Loucy (cell line): ENCODE results near the gene PLA2G4E.

ENCODE experiments used
- H2AFZ ChIP-seq: fragments of 200-600 bp; sonication (generic); 2 replicates; pipeline ENCODE4 v1.6.0; 2016; ENCODE audit warnings: antibody characterized with exemption, mild to moderate bottlenecking, low read length, moderate library complexity
- H3F3A ChIP-seq: fragments of 200-600 bp; 2 replicates; pipeline ENCODE4 v1.6.0; 2016; ENCODE audit warnings: antibody characterized with exemption, low read depth, mild to moderate bottlenecking
- H3K27me3 ChIP-seq: fragments of 200-600 bp; sonication (generic); 2 replicates; pipeline ENCODE4 v1.6.1; 2014; ENCODE audit warnings: low read length, mild to moderate bottlenecking; ENCODE audit not compliant: insufficient read depth, poor library complexity, severe bottlenecking
- H3K36me3 ChIP-seq: fragments of 200-600 bp; sonication (generic); 2 replicates; pipeline ENCODE4 v1.6.1; 2016; ENCODE audit warnings: low read length; ENCODE audit not compliant: insufficient read depth
- H3K4me1 ChIP-seq: fragments of 200-600 bp; sonication (generic); 2 replicates; pipeline ENCODE4 v1.5.1; 2014; ENCODE audit warnings: low read length, mild to moderate bottlenecking; ENCODE audit not compliant: insufficient read depth, poor library complexity, severe bottlenecking
- H3K4me2 ChIP-seq: fragments of 200-600 bp; sonication (generic); 2 replicates; pipeline ENCODE4 v1.6.0; 2014; ENCODE audit warnings: antibody characterized with exemption, low read length, low read depth, mild to moderate bottlenecking; ENCODE audit not compliant: poor library complexity, severe bottlenecking
- H3K4me3 ChIP-seq: fragments of 200-600 bp; sonication (generic); 2 replicates; pipeline ENCODE4 v1.5.1; 2014; ENCODE audit warnings: low read length, mild to moderate bottlenecking, mixed read lengths; ENCODE audit not compliant: poor library complexity, severe bottlenecking
- H3K79me2 ChIP-seq: fragments of 200-600 bp; sonication (generic); 2 replicates; pipeline ENCODE4 v1.6.1; 2014; ENCODE audit warnings: low read length; ENCODE audit not compliant: insufficient read depth
- H3K9ac ChIP-seq: fragments of 200-600 bp; sonication (generic); 2 replicates; pipeline ENCODE4 v1.6.0; 2014; ENCODE audit warnings: mild to moderate bottlenecking, low read depth, low read length, moderate library complexity; ENCODE audit not compliant: poor library complexity, severe bottlenecking
- H3K9me2 ChIP-seq: fragments of 200-600 bp; sonication (generic); replicated peaks from 2 replicates; pipeline ENCODE4 v1.6.1; 2016; ENCODE audit warnings: low read depth, low read length, mixed read lengths
- H3K9me3 ChIP-seq: fragments of 200-600 bp; sonication (generic); 2 replicates; pipeline ENCODE4 v1.6.1; 2014; ENCODE audit warnings: mild to moderate bottlenecking, antibody characterized with exemption, low read length, low read depth; ENCODE audit not compliant: insufficient read depth
- H4K20me1 ChIP-seq: fragments of 200-600 bp; sonication (generic); 2 replicates; pipeline ENCODE4 v1.6.0; 2014; ENCODE audit warnings: antibody characterized with exemption, low read length, mild to moderate bottlenecking; ENCODE audit not compliant: insufficient read depth, poor library complexity, severe bottlenecking
- CTCF ChIP-seq: fragments of 200-600 bp; sonication (generic); conservative IDR thresholded peaks from 2 replicates; pipeline ENCODE4 v1.5.1; 2014; ENCODE audit warnings: mild to moderate bottlenecking, antibody characterized with exemption, low read length
- EZH2phosphoT487 ChIP-seq: fragments of 200-600 bp; IDR thresholded peaks from 2 replicates; pipeline ENCODE4 v1.6.1; 2018; ENCODE audit warnings: antibody characterized with exemption, mild to moderate bottlenecking, moderate library complexity, borderline replicate concordance

The PLA2G4E gene

GRCh38 chr15:41934843-41935242 lies 86.0 kb downstream of the PLA2G4E start:
- Histone ChIP-seq H3F3A (no peaks in the 10 kb centered on the region), H3K27me3 (no peaks in the 10 kb centered on the region), H2AFZ (peak overlapping the region; percentile 78), H3K9me3 (no peaks in the 10 kb centered on the region), H3K4me2 (peak overlapping the region; percentile 60), H3K4me3 (peak overlapping the region; percentile 22), H3K4me1 (peaks cover 12% of the 10 kb centered on the region), H4K20me1 (no peaks in the 10 kb centered on the region), H3K9me2 (no peaks in the 10 kb centered on the region), H3K9ac (peak overlapping the region; percentile 63), H3K79me2 (no peaks in the 10 kb centered on the region), H3K36me3 (no peaks in the 10 kb centered on the region)
- TF ChIP-seq CTCF = no peak
- TF ChIP-seq EZH2phosphoT487 = no peak

- no peaks in the 10 kb centered on the region for H3K36me3 ChIP-seq
- H2AFZ ChIP-seq = no peak overlapping the region
- no peak for TF ChIP-seq CTCF
- TF ChIP-seq EZH2phosphoT487 = no peak
- no peaks in the 10 kb centered on the region for H4K20me1 ChIP-seq
- no peak overlapping the region for H3K9ac ChIP-seq
- H3K4me1 ChIP-seq = peaks cover 15% of the 10 kb centered on the region
- H3K9me3 ChIP-seq = no peaks in the 10 kb centered on the region
- H3F3A ChIP-seq = no peaks in the 10 kb centered on the region
- H3K4me2 ChIP-seq = no peak overlapping the region
- no peaks in the 10 kb centered on the region for H3K79me2 ChIP-seq
- no peaks in the 10 kb centered on the region for H3K9me2 ChIP-seq
- H3K27me3 ChIP-seq = no peaks in the 10 kb centered on the region
- no peak overlapping the region for H3K4me3 ChIP-seq
Observed at GRCh38 chr15:41933771-41934170, 87.1 kb downstream of the PLA2G4E start.

- no peak overlapping the region for H3K4me2 ChIP-seq
- H3K4me3 ChIP-seq = no peak overlapping the region
- H3K27me3 ChIP-seq = no peaks in the 10 kb centered on the region
- no peaks in the 10 kb centered on the region for H3K36me3 ChIP-seq
- no peak for TF ChIP-seq EZH2phosphoT487
- no peak for TF ChIP-seq CTCF
- no peaks in the 10 kb centered on the region for H4K20me1 ChIP-seq
- no peaks in the 10 kb centered on the region for H3K9me2 ChIP-seq
- H3K9ac ChIP-seq = no peak overlapping the region
- H2AFZ ChIP-seq = no peak overlapping the region
- peaks cover 15% of the 10 kb centered on the region for H3K4me1 ChIP-seq
- no peaks in the 10 kb centered on the region for H3K79me2 ChIP-seq
- no peaks in the 10 kb centered on the region for H3K9me3 ChIP-seq
- H3F3A ChIP-seq = no peaks in the 10 kb centered on the region
Observed at GRCh38 chr15:41933326-41933725, 87.5 kb downstream of the PLA2G4E start.
